HPDE6-E6E7 (cell line): Measurements from ENCODE around the gene SP140.

Source experiments
- DNase-seq: peaks from one replicate; pipeline ENCODE4 v3.0.0; 2011; ENCODE audit warnings: missing footprints; ENCODE audit errors: extremely low spot score

The SP140 gene

GRCh38 chr2:230225486-230225885 lies at the start of gene SP140:
TSS of gene SP140 (plus strand) at chr2:230225736. CDS start at chr2:230225845, 109 bp downstream.
- DNase-seq = no peak

- no peak for DNase-seq
Observed at GRCh38 chr2:230176996-230177395, 48.5 kb upstream of the SP140 start.

GRCh38 chr2:230178546-230179485 lies 46.7 kb upstream of the SP140 start:
- DNase-seq = no peak

GRCh38 chr2:230179907-230180306 lies 45.6 kb upstream of the SP140 start:
- no peak for DNase-seq

DNA sequence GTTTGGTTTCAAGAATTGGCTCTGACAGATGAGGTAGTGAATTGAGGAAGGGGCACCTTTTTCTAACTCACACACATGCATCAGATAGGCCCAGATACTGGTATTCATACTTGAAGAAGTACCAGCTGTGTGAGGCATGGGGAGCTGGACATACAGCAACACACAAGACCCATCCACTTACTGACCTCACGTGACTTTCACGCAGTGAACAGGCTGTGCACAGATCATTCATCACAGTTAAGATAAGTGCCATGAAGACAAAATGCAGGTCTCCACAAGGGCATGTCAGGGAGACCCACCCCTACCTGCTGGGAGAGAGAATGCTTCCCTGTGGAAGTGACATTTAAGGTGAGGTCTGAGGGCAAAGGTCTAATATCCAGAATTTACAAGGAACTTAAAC lies 44.3 kb upstream of the SP140 start:
- no peak for DNase-seq

DNA sequence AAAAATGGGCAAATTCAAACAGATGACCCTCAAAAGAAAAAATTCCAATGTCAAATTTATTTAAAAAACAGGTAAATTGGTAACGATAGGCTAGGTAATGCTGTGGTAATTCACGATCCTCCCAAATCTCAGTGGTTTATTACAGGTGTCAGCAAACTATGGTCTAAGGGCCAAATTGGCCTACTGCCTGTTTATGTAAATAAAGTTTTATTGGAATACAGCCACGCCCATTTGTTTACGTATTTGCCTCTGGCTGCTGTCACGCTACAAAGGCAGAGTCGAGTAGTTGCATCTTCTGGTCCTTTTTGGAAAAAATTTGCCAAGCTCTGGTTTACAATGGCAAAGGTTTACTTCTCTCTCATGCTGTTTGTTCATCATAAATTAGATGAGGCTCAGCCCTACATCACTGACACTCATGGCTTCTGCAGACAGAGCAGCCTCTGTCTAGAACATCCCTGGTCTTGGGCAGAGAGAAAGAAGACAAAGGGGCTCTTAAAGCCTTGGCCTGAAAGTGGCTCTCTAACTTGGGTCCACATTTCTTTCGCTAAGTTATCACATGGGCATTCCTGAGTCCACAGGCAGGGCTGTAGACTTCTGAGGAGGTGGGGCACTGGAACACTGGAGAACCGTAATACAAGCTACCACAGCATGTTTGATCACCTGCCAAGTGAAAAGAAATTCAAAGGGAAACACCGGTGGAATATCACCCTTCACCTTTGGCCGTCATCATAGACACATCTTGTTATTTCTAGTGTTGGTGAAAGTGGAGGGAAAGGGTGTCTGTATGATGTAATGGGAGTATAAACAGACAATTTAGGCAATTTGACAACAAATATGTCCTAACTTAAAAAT lies 40.6 kb upstream of the SP140 start:
- no peak for DNase-seq

GRCh38 chr2:230202430-230203109 lies 23.0 kb upstream of the SP140 start:
- DNase-seq = no peak

GRCh38 chr2:230203110-230203676 lies 22.3 kb upstream of the SP140 start:
- no peak for DNase-seq

DNA sequence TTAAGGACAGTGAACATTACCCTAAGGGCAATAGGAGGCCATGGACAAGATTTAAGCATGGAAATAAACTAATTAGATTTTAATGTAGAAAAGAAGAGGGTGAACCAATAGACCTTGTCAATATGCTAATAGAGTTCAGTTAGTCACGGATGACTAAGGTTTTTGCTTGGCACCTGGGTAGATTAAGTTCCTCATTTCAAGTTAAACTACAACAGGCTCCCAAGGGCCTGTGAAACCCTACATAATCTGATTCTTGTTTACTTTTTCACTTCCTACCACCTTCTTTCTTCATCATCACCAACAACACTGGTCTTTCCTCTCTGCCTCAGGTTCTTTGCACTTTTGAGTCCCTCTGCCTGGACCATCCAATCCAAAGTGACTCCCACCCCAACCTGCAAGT lies 20.5 kb upstream of the SP140 start:
- no peak for DNase-seq

DNA sequence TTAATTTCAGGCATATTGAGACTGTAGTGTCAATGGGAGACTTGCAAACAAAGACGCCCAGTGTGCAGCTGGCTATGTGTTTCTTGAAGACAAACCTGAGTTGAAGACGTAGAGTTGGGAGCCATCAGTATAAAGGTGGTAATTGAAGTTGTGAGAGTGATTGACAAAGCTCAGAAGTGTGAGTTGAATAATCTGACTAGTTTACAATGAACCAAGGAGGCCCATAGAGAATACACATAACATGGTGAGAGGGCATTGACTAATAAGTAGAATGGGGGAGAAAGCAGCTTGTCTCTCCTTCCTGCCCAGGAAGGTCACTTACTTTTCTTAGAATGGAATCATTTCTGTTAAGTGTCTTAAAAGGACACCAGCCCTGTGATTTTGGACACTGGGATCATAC lies 19.8 kb upstream of the SP140 start:
- DNase-seq = no peak

DNA sequence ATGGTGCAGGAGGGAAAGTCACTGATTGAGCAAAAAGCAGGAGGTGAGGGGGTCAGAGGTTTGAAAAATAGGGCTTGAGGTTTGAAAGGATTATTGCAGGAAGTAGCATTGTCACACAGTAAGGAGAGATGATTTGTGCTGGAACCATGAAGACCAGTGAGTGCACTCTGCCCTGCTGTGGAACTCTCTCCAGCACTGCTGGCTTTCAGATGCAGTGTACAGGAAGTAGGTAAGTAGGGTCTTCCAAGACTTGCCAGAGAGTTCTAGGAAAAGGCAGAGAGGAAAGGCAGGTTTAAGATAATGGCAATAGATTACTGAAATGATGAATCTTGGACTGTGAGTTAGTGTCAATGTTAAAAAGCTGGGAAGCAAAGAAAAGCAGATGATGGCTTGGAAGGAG lies 17.0 kb upstream of the SP140 start:
- DNase-seq = no peak

DNA sequence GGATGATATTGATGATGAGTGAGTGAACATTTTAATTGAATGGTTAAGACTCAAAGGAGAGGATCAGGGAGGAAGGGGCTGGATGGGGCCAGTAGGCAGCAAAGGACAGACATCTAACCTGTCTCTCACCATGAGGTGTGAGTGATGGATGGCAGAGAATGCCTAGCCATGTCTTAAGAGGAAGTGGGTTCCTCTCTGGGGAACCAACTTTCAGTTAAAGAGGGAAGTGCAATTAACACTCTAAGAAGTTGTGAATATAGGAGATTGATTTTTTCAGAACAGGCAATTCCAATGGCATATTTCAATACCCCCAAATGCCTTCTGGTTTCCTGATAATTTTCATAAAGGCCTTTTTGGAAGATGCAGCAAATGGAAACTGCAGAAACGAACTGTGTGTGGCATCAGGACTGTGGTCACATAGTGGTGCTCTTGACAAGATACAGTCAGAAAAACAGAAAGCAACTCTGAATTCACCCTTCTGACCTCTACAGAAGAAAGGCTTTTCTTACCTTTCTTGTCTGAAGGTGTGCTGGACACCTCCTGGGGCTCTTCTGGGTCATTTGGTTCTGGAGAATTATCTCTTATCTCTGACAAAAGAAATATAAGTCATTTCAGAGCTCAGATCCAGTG lies 16.0 kb upstream of the SP140 start:
- DNase-seq = no peak

DNA sequence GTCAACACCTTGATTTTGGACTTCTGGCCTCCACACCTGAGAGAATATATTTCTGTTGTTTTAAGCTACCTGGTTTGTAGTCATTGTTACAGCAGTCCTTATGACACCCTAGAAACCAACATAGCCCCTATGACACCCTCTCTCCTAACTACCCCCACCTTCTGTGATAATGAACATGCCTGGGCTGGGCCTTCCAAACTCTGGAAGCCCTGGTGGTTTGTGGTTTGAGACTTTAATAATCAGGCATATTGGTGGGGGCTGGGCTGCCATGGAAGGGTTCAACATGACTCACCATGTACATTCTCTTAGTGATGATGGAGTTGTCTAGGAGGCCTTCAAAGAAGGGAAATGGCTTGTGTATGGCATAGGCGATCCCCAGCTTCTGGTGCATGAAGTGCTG lies 9.0 kb upstream of the SP140 start:
- no peak for DNase-seq

DNA sequence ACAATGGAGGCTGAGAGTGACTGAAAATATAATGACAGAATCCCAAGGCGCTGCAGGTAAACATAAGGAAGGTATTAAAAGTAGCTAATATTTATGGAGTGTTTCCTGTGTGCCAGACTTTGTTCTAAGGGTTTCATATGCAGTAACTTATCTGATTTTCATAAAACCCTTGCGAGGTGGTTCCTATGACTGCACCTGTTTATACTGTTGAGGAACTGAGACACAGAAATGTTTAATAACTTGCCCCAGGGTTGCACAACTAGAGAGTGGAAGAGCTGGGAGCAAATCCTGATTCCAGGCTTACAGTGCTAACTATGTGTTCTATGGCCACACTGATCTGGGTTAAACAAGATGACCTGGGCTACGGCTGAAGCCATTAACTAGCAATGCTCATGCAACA lies 8.1 kb upstream of the SP140 start:
- no peak for DNase-seq

- DNase-seq = no peak
Observed at GRCh38 chr2:230218421-230218820, 7.1 kb upstream of the SP140 start.

- peak; percentile 91 for DNase-seq
Observed at GRCh38 chr2:230219419-230220331, 5.9 kb upstream of the SP140 start, which contains the start of gene SP110. TSS of gene SP110 (minus strand) at chr2:230219984. CDS start at chr2:230216927, 3,057 bp downstream.

- DNase-seq = no peak
Observed at GRCh38 chr2:230220347-230220969, 5.1 kb upstream of the SP140 start.

GRCh38 chr2:230221493-230221892 lies 4.0 kb upstream of the SP140 start:
- DNase-seq = no peak

DNA sequence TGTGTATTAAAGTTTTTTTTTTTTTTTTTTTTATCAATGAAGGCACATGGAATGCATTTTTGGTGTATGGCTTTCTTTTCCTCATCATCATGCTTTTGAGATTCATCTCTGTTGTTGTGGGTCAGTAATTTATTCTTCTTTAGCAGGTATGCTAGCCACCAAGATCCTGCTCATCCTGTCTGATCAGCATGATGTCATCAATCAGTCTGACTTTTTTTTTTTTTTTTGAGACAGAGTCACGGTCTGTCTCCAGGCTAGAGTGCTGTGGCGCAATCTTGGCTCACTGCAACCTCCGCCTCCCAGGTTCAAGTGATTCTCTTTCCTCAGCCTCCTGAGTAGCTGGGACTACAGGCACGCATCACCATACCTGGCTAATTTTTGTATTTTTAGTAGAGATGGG lies 2.7 kb upstream of the SP140 start:
- peak; percentile 45 for DNase-seq

DNA sequence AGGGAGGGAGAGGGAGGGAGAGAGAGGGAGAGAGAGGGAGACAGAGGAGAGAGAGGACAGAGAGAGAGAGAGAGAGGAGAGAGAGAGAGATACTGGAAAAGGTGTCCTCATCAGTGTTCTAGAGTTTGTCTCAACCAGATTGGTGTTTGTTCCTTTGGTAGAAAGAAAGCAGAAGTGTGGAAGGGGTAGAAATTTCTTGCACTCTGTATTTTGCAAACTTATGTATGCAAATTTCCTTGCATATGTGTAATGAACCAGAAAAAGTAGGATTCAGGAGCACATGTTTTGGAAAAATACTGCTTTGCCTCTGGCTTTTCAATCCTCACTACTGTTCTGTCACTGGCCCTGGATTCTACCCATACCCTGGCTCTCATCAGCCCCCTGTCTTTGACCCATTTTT lies 1.1 kb upstream of the SP140 start:
- DNase-seq = no peak
